C1 segment of cervical spinal cord (tissue), 14 donors: Measurements from ENCODE around the gene B3GAT1.

Experiments
- DNase-seq, 14 donors: peaks; one replicate each; lab custom pipeline; 2025; lab: John Stamatoyannopoulos, UW

The B3GAT1 gene

GRCh38 chr11:134338654-134339053 is 73.4 kb downstream of the B3GAT1 start:
- no peak for DNase-seq

DNA sequence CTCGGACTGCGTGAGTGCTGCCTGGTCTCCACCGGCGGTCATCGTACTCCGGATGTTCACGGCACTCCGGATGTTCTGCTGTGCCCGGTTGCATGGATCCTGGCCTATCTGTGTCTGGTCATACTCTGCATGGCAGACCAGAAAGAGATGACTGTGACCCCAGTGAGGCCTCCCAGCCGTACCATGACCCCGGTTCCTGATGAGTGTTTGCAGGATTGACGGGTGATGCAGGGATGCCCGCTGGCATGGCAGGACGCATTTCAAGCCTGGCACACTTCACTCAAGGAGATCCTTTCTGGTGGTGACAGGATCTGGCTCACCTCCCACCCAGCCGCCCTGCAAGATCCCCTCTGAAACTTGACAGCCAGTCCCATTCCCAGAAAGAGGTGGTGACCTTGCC is 74.0 kb downstream of the B3GAT1 start:
- no peak for DNase-seq

DNA sequence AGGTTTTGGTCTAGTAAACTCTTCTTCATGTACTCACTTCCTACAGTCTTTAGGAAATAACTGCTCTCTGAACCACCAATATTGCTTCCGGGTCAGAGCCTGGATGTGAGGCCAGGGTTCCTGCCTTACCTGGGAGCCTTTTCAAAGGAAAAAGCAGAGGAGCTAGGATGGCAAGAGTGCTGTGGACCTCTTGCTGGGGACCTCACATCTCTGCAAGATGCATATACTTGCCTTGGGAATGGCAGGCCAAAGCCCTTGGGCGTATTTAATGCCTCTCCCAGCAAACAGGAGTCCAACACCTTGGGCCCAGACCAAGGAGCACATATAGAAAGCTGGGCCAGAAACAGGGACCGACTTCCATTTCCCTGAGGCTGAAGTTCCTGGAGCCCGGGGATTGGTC is 75.0 kb downstream of the B3GAT1 start:
- no peak for DNase-seq

DNA sequence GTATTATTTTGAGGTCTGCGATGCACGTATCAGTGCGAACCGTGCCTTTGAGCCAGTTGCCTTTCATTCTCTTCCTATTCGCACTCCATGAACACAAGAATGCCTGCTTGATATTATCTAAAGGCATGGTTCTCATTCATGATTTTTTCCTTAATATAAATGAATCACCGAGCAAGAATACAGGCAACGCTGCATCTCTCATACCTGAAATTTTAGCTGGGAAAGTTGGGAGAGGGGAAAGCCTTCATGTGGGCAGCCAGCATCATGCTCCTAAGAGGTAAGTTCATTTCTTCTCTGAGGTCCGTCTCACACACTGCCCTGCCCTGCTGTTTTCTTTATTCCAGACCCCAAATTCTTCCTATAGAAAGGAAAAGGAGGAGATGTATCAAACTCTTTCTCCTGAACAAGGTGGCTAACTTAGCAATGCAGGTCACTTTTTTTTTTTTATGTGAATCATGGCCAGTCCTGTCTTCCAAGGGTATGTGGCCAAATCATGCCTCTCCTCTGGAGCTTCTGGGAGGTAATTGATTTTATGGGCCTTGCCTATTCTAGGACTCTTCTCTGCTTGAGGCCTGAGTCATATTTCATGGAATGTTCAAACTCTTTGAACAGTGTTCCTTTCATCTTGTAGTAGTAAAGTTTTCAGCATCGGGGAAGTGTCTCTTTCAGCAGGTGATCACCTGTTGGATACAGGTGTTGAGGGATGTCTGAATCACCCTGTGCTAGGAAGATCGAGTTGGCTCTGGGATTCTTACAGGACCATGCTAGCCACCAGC is 77.1 kb downstream of the B3GAT1 start:
- no peak for DNase-seq

DNA sequence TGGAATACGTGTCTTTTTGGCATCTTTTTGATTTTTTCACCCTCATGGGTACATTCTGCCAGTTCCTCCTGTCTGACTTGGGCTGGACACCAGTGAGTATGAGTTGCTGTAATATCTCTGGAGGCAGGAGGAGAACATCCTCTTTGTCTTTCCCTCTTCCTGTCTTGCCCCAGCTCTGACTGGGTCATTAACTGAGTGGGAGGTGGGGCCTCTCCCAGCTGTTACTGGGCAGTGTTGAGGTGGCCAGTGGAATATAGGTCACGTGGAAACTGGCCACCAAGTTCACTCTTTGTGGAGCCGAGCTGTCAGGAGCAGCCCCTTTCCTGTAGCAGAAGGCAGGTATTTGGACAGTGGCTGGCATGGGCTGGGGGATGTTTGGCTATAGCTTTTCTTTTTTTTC is 78.1 kb downstream of the B3GAT1 start:
- DNase-seq, result no peak

- DNase-seq, result no peak
Observed at GRCh38 chr11:134333312-134333711, 78.7 kb downstream of the B3GAT1 start.

DNA sequence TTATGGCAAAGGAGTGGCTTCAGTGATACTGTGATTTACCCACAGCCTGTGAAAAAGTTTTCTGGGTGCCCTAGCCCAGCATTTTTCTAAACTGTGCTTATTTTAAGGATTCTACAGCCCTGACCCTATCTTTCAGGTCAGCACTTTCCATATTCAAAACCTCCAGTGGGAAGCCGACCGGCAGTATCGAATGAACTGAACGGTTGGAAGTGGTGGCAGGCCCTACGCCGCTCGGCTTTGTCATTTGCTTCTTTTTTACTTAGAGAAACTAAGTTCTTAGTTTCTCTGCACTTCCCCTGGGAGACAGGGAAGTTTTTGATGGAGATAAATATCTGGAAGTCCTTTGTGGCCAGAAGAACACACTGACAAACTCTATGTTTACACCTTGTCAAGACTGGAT is 79.3 kb downstream of the B3GAT1 start:
- no peak for DNase-seq

DNA sequence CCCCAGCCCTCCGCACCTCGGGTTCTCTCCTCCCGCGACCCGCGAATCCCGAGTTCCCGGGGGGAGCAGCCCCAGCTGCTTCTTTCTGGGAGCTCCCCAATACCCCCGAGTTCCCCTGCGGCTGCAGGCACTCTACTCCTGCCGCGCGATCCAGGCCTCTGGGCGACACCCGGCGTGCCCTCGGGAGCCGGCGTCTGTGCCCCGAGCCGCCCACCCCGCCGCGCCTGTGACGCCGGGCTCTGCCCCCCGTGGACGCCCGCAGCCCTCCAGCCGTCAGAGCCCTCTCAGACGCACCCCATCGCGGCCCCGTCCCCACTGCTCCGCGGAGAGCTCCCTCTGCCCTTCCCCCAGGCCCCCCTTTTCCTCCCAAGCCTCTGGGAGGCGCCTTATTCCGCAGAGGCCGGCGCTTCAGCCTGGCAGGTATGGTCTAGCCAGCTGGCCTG is 79.8 kb downstream of the B3GAT1 start:
- DNase-seq, result no peak

GRCh38 chr11:134331354-134332188 is 80.5 kb downstream of the B3GAT1 start, which contains the start of gene GLB1L2:
Gene GLB1L2 (plus strand): TSS chr11:134331988. CDS start chr11:134332062, 74 bp downstream.
- DNase-seq, result peak in 10 of 14 donors; percentile 13 to 66 (median 36)

DNA sequence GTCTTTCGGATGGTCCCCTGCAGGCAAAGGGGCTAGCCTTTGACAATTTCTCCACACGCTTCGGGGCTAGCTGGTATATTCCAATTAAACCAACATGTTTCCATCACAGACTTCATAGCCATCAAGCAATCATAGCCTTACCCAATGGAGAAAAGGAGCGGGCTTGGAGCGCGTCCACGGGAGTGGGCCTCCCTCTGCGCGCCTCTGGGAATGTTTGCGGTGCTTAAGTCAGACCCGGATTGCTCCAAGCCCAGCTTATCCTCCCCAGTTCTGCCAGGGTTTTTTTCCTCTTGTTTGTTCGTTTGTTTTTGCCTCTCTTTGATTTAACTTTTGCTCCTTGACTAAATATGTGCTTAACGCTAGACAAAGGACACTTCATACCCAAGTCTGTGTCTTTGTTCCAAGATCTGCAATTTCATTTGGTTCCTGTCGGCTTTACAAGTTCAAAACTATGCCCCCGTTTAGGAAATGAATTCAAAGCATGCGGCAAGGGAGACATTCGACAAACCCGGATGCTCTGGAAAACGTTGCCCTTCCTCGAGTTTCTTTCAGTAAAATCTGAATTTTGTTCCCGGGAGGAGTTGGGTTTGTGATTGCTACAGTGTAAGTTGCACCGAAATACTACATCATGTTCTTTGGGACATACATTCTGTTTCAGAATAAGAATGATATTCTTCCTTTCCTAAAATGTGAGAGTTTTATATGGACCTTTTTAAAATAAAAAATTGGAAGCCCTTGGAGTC is 81.3 kb downstream of the B3GAT1 start:
- DNase-seq, result no peak
